ENCODE results near the gene SHANK2.

Gene SHANK2

GRCh38 chr11:71268706-71269321 is 16.4 kb upstream of the SHANK2 start:
- no peak for DNase-seq

GRCh38 chr11:71267807-71268421 is 15.5 kb upstream of the SHANK2 start:
- no peak for DNase-seq

- DNase-seq = no peak
Measured at GRCh38 chr11:71266114-71266833, 13.9 kb upstream of the SHANK2 start.

GRCh38 chr11:71265559-71266092 is 13.2 kb upstream of the SHANK2 start:
- DNase-seq = no peak

GRCh38 chr11:71263386-71263785 is 11.0 kb upstream of the SHANK2 start:
- DNase-seq = no peak

- DNase-seq = no peak
Measured at GRCh38 chr11:71255800-71256479, 3.6 kb upstream of the SHANK2 start.

- no peak for DNase-seq
Measured at GRCh38 chr11:71255323-71255722, 2.9 kb upstream of the SHANK2 start.

GRCh38 chr11:71253794-71254193 is 1.4 kb upstream of the SHANK2 start:
- DNase-seq = no peak

- DNase-seq = no peak
Measured at GRCh38 chr11:71252770-71253730, 673 bp upstream of the SHANK2 start.

GRCh38 chr11:71251761-71252268 is 562 bp downstream of the SHANK2 start:
- DNase-seq = no peak

- DNase-seq = no peak
Measured at GRCh38 chr11:71251151-71251721, 1.1 kb downstream of the SHANK2 start.

- no peak for DNase-seq
Measured at GRCh38 chr11:71250523-71251150, 1.7 kb downstream of the SHANK2 start.

- no peak for DNase-seq
Measured at GRCh38 chr11:71249301-71249700, 3.1 kb downstream of the SHANK2 start.

GRCh38 chr11:71248656-71249055 is 3.7 kb downstream of the SHANK2 start:
- no peak for DNase-seq

GRCh38 chr11:71248251-71248570 is 4.2 kb downstream of the SHANK2 start:
- no peak for DNase-seq

- no peak for DNase-seq
Measured at GRCh38 chr11:71247551-71248250, 4.7 kb downstream of the SHANK2 start.

GRCh38 chr11:71246559-71246958 is 5.8 kb downstream of the SHANK2 start:
- DNase-seq = no peak

- DNase-seq = no peak
Measured at GRCh38 chr11:71245601-71246391, 6.6 kb downstream of the SHANK2 start.

GRCh38 chr11:71244116-71244810 is 8.1 kb downstream of the SHANK2 start:
- no peak for DNase-seq
